GM19397 (cell line): ENCODE measurements around the gene CDRT15.
"Not testable (repeated sequence)": the region's sequence is repeated elsewhere in the genome, so short reads cannot be mapped to it uniquely, and the experiment has no call there.

Source experiments
- ATAC-seq: cut with Tn5 transposase; IDR thresholded peaks from one replicate; pipeline ENCODE4 v1.9.1; 2021; ENCODE audit warnings: mild to moderate bottlenecking, moderate library complexity; ENCODE audit not compliant: unreplicated experiment

The CDRT15 gene

GRCh38 chr17:14190774-14191173 lies 45.9 kb downstream of the CDRT15 start:
- not testable (repeated sequence) for ATAC-seq

GRCh38 chr17:14186443-14186842 lies 50.2 kb downstream of the CDRT15 start:
- not testable (repeated sequence) for ATAC-seq
